Keratinocyte (primary cell): ENCODE results near the gene UNK. TPM values are rescaled to one million over a fixed set of nuclear protein-coding genes. Genes with fewer than 3 reads are reported as not detected.

Experiments used
- DNase-seq: peaks from one replicate; pipeline ENCODE4 v3.0.0-alpha.2; 2011; ENCODE audit warnings: low read depth, missing footprints, low spot score
- FAIRE-seq: peaks from 2 replicates; lab custom pipeline; 2011; peaks lifted over from hg19 to GRCh38; lab: Jason Lieb, UNC
- H2AFZ ChIP-seq: 2 replicates; pipeline ENCODE4 v1.6.0; 2012; ENCODE audit warnings: low read length, control low read depth, inconsistent platforms; ENCODE audit not compliant: control insufficient read depth
- H3K27ac ChIP-seq: 2 replicates; pipeline ENCODE4 v1.5.1; 2011; ENCODE audit warnings: low read length; ENCODE audit not compliant: control insufficient read depth, insufficient read depth
- H3K27me3 ChIP-seq: 3 replicates; pipeline ENCODE4 v1.6.0; 2011; ENCODE audit warnings: low read length; ENCODE audit not compliant: control insufficient read depth, insufficient read depth; ENCODE audit errors: extremely low read depth
- H3K36me3 ChIP-seq, 2 experiments: 2 replicates in 1 of 2; 3 replicates in 1 of 2; pipeline ENCODE4 v1.5.1; 2011; ENCODE audit warnings: low read length in 2 of 2, mild to moderate bottlenecking in 1 of 2; ENCODE audit not compliant: control insufficient read depth in 2 of 2, insufficient read depth in 2 of 2; ENCODE audit errors: extremely low read depth in 1 of 2
- H3K4me1 ChIP-seq: 3 replicates; pipeline ENCODE4 v1.5.1; 2011; ENCODE audit warnings: low read length; ENCODE audit not compliant: control insufficient read depth, insufficient read depth; ENCODE audit errors: extremely low read depth
- H3K4me2 ChIP-seq: 3 replicates; pipeline ENCODE4 v1.6.0; 2011; ENCODE audit warnings: low read depth, low read length; ENCODE audit not compliant: control insufficient read depth, insufficient read depth; ENCODE audit errors: extremely low read depth
- H3K4me3 ChIP-seq, 3 experiments: fragments of 200-600 bp in 1 of 3; sonication (generic) in 1 of 3; 2 replicates in 2 of 3; 3 replicates in 1 of 3; pipeline ENCODE4 v1.5.1; 2011 to 2016; ENCODE audit warnings: low read length in 3 of 3, mild to moderate bottlenecking in 3 of 3, control low read depth in 2 of 3, inconsistent platforms in 1 of 3, low read depth in 1 of 3, mixed read lengths in 1 of 3, mixed run types in 1 of 3, moderate library complexity in 1 of 3; ENCODE audit not compliant: control insufficient read depth in 2 of 3, insufficient read depth in 2 of 3; ENCODE audit errors: extremely low read depth in 1 of 3
- H3K79me2 ChIP-seq: 2 replicates; pipeline ENCODE4 v1.6.0; 2012; ENCODE audit warnings: low read length; ENCODE audit not compliant: control insufficient read depth, insufficient read depth
- H3K9ac ChIP-seq: 3 replicates; pipeline ENCODE4 v1.6.0; 2011; ENCODE audit warnings: low read length; ENCODE audit not compliant: control insufficient read depth, insufficient read depth; ENCODE audit errors: extremely low read depth
- H3K9me1 ChIP-seq: 3 replicates; pipeline ENCODE4 v1.6.0; 2011; ENCODE audit warnings: low read length; ENCODE audit not compliant: control insufficient read depth, insufficient read depth; ENCODE audit errors: extremely low read depth
- H3K9me3 ChIP-seq: 2 replicates; pipeline ENCODE4 v1.5.1; 2012; ENCODE audit warnings: low read depth, low read length; ENCODE audit not compliant: control insufficient read depth
- H4K20me1 ChIP-seq: 3 replicates; pipeline ENCODE4 v1.6.0; 2011; ENCODE audit warnings: low read length; ENCODE audit not compliant: control insufficient read depth, insufficient read depth; ENCODE audit errors: extremely low read depth
- EZH2 ChIP-seq: IDR thresholded peaks from one replicate; pipeline ENCODE4 v1.6.1; 2012; ENCODE audit warnings: inconsistent platforms, mild to moderate bottlenecking, low read length, moderate library complexity
- dilution Hi-C: fragments of 300-500 bp; cut with MboI; formaldehyde crosslinking; loops from one replicate; pipeline ENCODE4 v1.7.0; 2020; ENCODE audit warnings: low sequenced_read_pairs; ENCODE audit not compliant: extremely low pct_ligation_motif_present
- polyA plus RNA-seq, 5 experiments: library from polyadenylated mRNA; depleted of rRNA in 3 of 5; stranded (reverse) in 3 of 5; stranded (forward) in 1 of 5; unstranded in 1 of 5; fragments of >200 nt; gene quantifications; 1 replicate in 1 of 5; 2 replicates in 3 of 5; 3 replicates in 1 of 5; pipeline versions ENCODE4 v1.2.1 to v1.2.3, GENCODE V29; 2011 to 2012; ENCODE audit warnings: missing spikeins in 2 of 5, low read depth in 1 of 5, low replicate concordance in 1 of 5
- TF ChIP-seq, protein P1 (sequence below), 3 experiments: IDR thresholded peaks in 1 of 3; conservative IDR thresholded peaks in 1 of 3; optimal IDR thresholded peaks in 1 of 3; 2 replicates in 2 of 3; 3 replicates in 1 of 3; pipeline versions ENCODE3 to v1.5.1; 2011; ENCODE audit warnings: low read length in 3 of 3, mild to moderate bottlenecking in 3 of 3, moderate library complexity in 2 of 3, control low read depth in 1 of 3, inconsistent platforms in 1 of 3; ENCODE audit not compliant: insufficient read depth in 2 of 3; ENCODE audit errors: extremely low read depth in 1 of 3

Gene UNK
- polyA plus RNA-seq, 1 donor (not counting 4 experiments of a cell fraction or from before 2014, with no cell fraction given), result 13.0 TPM

DNA sequence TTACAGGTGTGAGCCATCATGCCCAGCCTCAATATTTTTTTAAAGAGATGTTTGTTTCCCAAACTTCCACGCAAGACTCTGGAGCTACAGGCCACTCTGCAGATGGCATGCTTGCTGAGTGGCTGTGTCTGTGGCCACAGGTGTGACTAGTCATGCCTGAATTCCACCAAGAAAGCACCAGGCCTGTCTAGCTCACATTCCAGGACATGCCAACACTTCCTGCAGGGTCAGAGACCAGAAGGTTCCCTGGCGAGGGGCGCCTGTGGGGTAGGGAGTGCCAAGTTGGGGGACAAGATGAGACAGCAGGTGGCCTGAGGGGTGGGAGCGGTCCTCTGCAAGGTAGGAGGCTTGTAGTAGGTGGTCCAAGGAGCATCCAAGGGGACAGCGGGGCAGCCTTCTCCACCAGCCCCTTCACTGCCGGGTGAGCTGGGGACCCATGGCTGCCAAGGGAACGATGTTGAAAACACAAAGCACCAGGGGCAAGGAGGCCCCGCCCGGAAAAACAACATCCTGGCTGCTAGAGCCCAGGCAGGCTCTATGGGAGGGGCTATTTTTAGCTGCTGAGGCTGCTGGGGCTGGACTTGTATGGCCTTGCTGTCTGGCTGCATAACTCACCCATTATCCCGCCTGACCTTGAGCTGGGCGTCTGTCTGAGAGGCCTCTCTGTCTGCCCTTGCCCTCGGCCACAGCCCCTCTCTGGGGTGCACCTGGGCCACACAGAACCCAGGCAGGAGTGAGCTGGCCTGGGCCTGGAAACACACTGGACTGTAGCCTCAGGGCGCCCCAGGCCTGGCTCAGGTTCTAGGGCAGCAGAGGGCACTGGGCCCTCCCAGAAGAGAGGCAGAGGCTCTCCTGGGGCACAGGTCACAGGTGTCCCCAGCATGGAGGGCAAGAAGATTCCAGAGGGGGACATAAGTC is 88.1 kb downstream of the UNK start:
- no peaks in the 10 kb centered on the region for H3K27me3 ChIP-seq
- H3K4me2 ChIP-seq, result peak overlapping the region; percentile 63
- no peaks in the 10 kb centered on the region for H3K9me1 ChIP-seq
- no peaks in the 10 kb centered on the region for H4K20me1 ChIP-seq
- H3K4me1 ChIP-seq, result peaks cover 41% of the 10 kb centered on the region
- dilution Hi-C loops, result no loop called here
- TF ChIP-seq, protein P1, sequence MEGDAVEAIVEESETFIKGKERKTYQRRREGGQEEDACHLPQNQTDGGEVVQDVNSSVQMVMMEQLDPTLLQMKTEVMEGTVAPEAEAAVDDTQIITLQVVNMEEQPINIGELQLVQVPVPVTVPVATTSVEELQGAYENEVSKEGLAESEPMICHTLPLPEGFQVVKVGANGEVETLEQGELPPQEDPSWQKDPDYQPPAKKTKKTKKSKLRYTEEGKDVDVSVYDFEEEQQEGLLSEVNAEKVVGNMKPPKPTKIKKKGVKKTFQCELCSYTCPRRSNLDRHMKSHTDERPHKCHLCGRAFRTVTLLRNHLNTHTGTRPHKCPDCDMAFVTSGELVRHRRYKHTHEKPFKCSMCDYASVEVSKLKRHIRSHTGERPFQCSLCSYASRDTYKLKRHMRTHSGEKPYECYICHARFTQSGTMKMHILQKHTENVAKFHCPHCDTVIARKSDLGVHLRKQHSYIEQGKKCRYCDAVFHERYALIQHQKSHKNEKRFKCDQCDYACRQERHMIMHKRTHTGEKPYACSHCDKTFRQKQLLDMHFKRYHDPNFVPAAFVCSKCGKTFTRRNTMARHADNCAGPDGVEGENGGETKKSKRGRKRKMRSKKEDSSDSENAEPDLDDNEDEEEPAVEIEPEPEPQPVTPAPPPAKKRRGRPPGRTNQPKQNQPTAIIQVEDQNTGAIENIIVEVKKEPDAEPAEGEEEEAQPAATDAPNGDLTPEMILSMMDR (optimal IDR thresholded peaks at IDR 0.05 in 1 of 3, IDR thresholded peaks at IDR 0.05 in 1 of 3, conservative IDR thresholded peaks at IDR 0.05 in 1 of 3; ENCODE audit: extremely low read depth in 1 of 3, insufficient read depth in 2 of 3, low read length in 3 of 3), result no peak
- TF ChIP-seq EZH2, result no peak
- H3K27ac ChIP-seq, result peak overlapping the region; percentile 74
- H3K4me3 ChIP-seq, result peak overlapping the region in 1 of 3 experiments; percentile 11
- FAIRE-seq (peak; percentile 78), DNase-seq (no peak)
- no peaks in the 10 kb centered on the region for H3K36me3 ChIP-seq
- no peaks in the 10 kb centered on the region for H3K9me3 ChIP-seq
- H3K9ac ChIP-seq, result peak overlapping the region; percentile 66
- no peaks in the 10 kb centered on the region for H3K79me2 ChIP-seq
- peak overlapping the region; percentile 72 for H2AFZ ChIP-seq

DNA sequence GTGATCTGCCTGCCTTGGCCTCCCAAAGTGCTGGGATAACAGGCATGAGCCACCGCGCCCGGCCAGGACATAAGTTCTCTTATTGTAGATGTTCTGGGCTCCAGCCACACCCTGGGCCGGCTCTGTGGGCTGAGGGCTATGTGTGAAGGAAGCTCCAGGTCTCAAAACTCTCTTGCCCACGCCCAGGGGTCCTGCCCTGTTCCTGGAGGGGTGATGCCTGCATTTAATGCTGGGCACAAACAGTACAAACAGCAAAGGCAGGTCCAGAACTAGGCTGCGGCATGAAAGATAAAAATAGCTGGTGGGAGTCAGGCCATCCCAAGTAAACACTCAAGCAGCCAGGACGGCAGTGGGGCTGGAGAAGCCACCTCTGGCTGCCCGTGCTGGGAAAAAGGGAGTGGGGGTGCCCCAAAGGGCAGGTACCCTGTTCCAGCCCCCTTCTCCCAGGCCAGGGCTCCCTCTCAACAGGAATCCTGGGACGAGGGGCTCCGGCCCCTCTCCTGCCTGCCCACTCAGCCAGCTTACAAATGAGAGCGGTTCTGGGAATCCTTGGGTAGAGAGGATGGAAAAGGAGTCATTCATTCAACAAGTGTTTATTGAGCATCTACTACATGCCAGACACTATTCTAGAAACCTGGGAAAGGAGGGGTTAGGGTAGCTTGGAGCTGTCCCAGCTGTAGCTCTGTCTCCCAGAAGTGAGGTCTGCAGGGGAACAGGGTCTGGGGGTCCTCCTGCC is 89.1 kb downstream of the UNK start:
- Histone ChIP-seq H3K4me3 (no peak overlapping the region), H3K9me1 (no peaks in the 10 kb centered on the region), H3K27ac (no peak overlapping the region), H3K79me2 (no peaks in the 10 kb centered on the region), H3K36me3 (no peaks in the 10 kb centered on the region), H3K9ac (no peak overlapping the region), H3K9me3 (no peaks in the 10 kb centered on the region), H3K27me3 (no peaks in the 10 kb centered on the region), H3K4me1 (peaks cover 43% of the 10 kb centered on the region), H3K4me2 (no peak overlapping the region), H4K20me1 (no peaks in the 10 kb centered on the region), H2AFZ (no peak overlapping the region)
- no peak for TF ChIP-seq EZH2
- TF ChIP-seq, protein P1 (optimal IDR thresholded peaks at IDR 0.05 in 1 of 3, IDR thresholded peaks at IDR 0.05 in 1 of 3, conservative IDR thresholded peaks at IDR 0.05 in 1 of 3; ENCODE audit: extremely low read depth in 1 of 3, insufficient read depth in 2 of 3, low read length in 3 of 3), result no peak
- no peak for DNase-seq
- no peak for FAIRE-seq
- dilution Hi-C loops, result no loop called here
